WTC11 (cell line): ENCODE data around the gene NEDD4L. TPM values are rescaled to one million over a fixed set of nuclear protein-coding genes. Genes with fewer than 3 reads are reported as not detected.

ENCODE experiments used
- ATAC-seq: fragments of 200-7000 bp; cut with Tn5 transposase; 2 replicates; pipeline ENCODE4 v1.10.0; 2021; ENCODE audit warnings: mild to moderate bottlenecking, moderate library complexity
- CTCF ChIA-PET: fragments of 300-600 bp; sonication (Branson Sonifier 250); formaldehyde crosslinking; loops from one replicate; lab custom pipeline; 2021; ENCODE audit warnings: antibody characterized with exemption; lab: Charles Lee
- POLR2A ChIA-PET: fragments of 350-600 bp; sonication (Branson Sonifier 250); formaldehyde crosslinking; loops from one replicate; lab custom pipeline; 2021; ENCODE audit warnings: antibody characterized with exemption; lab: Charles Lee
- DNase-seq: peaks from one replicate; pipeline ENCODE4 v3.0.0; 2021; ENCODE audit warnings: low spot score
- H3K27ac Mint-ChIP-seq: 2 replicates; pipeline ENCODE4 v1.8.0; 2021; ENCODE audit warnings: mixed read lengths
- H3K27me3 Mint-ChIP-seq: 2 replicates; pipeline ENCODE4 v1.8.0; 2021; ENCODE audit warnings: low read depth, mild to moderate bottlenecking, moderate library complexity, mixed read lengths
- H3K36me3 Mint-ChIP-seq: 2 replicates; pipeline ENCODE4 v1.8.0; 2021; ENCODE audit warnings: mixed read lengths
- H3K4me1 Mint-ChIP-seq: 2 replicates; pipeline ENCODE4 v1.8.0; 2022; ENCODE audit warnings: mixed read lengths
- H3K4me3 Mint-ChIP-seq: 2 replicates; pipeline ENCODE4 v1.8.0; 2021; ENCODE audit warnings: mild to moderate bottlenecking, moderate library complexity, mixed read lengths
- H3K9me3 Mint-ChIP-seq: 2 replicates; pipeline ENCODE4 v1.8.0; 2021; ENCODE audit warnings: mixed read lengths
- ATF2 ChIP-seq: sonication (generic); formaldehyde crosslinking; IDR thresholded peaks from 2 replicates; pipeline ENCODE4 v1.8.1; 2022; ENCODE audit warnings: low read depth, missing genetic modification reagents, borderline replicate concordance
- E2F4 ChIP-seq: sonication (generic); formaldehyde crosslinking; IDR thresholded peaks from 2 replicates; pipeline ENCODE4 v1.8.1; 2022; ENCODE audit warnings: low read depth, mild to moderate bottlenecking, moderate library complexity, missing genetic modification reagents, borderline replicate concordance
- HMGXB4 ChIP-seq: sonication (generic); formaldehyde crosslinking; IDR thresholded peaks from 2 replicates; pipeline ENCODE4 v1.8.1; 2023; ENCODE audit warnings: mild to moderate bottlenecking, moderate library complexity, missing genetic modification reagents
- IRF2 ChIP-seq: sonication (generic); formaldehyde crosslinking; IDR thresholded peaks from 2 replicates; pipeline ENCODE4 v1.8.0; 2022; ENCODE audit warnings: low read depth, missing genetic modification reagents, borderline replicate concordance
- JAZF1 ChIP-seq: fragments of 250-450 bp; sonication (Bioruptor Pico); IDR thresholded peaks from 2 replicates; pipeline ENCODE4 v1.9.0; 2021; ENCODE audit warnings: moderate library complexity, mild to moderate bottlenecking, inconsistent platforms
- NFATC4 ChIP-seq: fragments of 250-450 bp; sonication (Bioruptor Pico); IDR thresholded peaks from 2 replicates; pipeline ENCODE4 v1.9.0; 2021; ENCODE audit warnings: mild to moderate bottlenecking
- NFE2L1 ChIP-seq: sonication (generic); formaldehyde crosslinking; IDR thresholded peaks from 2 replicates; pipeline ENCODE4 v1.8.1; 2023; ENCODE audit warnings: missing genetic modification reagents
- PRDM15 ChIP-seq: sonication (generic); formaldehyde crosslinking; IDR thresholded peaks from 2 replicates; pipeline ENCODE4 v1.8.0; 2022; ENCODE audit warnings: missing genetic modification reagents
- PRRX2 ChIP-seq: fragments of 250-450 bp; sonication (Bioruptor Pico); IDR thresholded peaks from 2 replicates; pipeline ENCODE4 v1.8.0; 2021; ENCODE audit warnings: mild to moderate bottlenecking
- SOX15 ChIP-seq: fragments of 250-450 bp; sonication (Bioruptor Pico); IDR thresholded peaks from 2 replicates; pipeline ENCODE4 v1.9.0; 2021; ENCODE audit warnings: mild to moderate bottlenecking
- ZNF121 ChIP-seq: sonication (generic); formaldehyde crosslinking; IDR thresholded peaks from 2 replicates; pipeline ENCODE4 v1.8.0; 2023; ENCODE audit warnings: missing genetic modification reagents
- ZNF263 ChIP-seq: sonication (generic); formaldehyde crosslinking; IDR thresholded peaks from 2 replicates; pipeline ENCODE4 v1.8.1; 2022; ENCODE audit warnings: low read depth, mild to moderate bottlenecking, moderate library complexity, missing genetic modification reagents
- ZNF416 ChIP-seq: fragments of 250-450 bp; sonication (Bioruptor Pico); IDR thresholded peaks from 2 replicates; pipeline ENCODE4 v1.9.0; 2021; ENCODE audit warnings: mild to moderate bottlenecking, inconsistent platforms
- ZNF423 ChIP-seq: fragments of 250-450 bp; sonication (Bioruptor Pico); IDR thresholded peaks from 2 replicates; pipeline ENCODE4 v2.1.2; 2022; ENCODE audit warnings: mild to moderate bottlenecking, moderate library complexity
- ZSCAN18 ChIP-seq: fragments of 250-450 bp; sonication (Bioruptor Pico); IDR thresholded peaks from 2 replicates; pipeline ENCODE4 v2.1.2; 2022; ENCODE audit warnings: mild to moderate bottlenecking, moderate library complexity
- total RNA-seq: library from RNA; stranded (reverse); gene quantifications from 3 replicates; pipeline ENCODE4 v1.2.3, GENCODE V29; 2021
- TF ChIP-seq, protein P1 (sequence below): sonication (generic); formaldehyde crosslinking; IDR thresholded peaks from 2 replicates; pipeline ENCODE4 v1.8.1; 2023; ENCODE audit warnings: mild to moderate bottlenecking, missing genetic modification reagents, moderate library complexity
- TF ChIP-seq, protein P2 (sequence below): sonication (generic); formaldehyde crosslinking; conservative IDR thresholded peaks from 2 replicates; pipeline ENCODE4 v1.8.1; 2023; ENCODE audit warnings: mild to moderate bottlenecking, low read depth, missing genetic modification reagents, moderate library complexity
- TF ChIP-seq, protein P3 (sequence below): fragments of 200-600 bp; IDR thresholded peaks from 2 replicates; pipeline ENCODE4 v1.8.0; 2022; ENCODE audit warnings: antibody characterized with exemption

The NEDD4L gene
- total RNA-seq, 1 experiment from 2014 or later: 88.0 TPM

GRCh38 chr18:58157237-58157636 lies 113.2 kb downstream of the NEDD4L start:
- Mint-ChIP-seq H3K27ac (no peak overlapping the region), H3K36me3 (no peaks in the 10 kb centered on the region), H3K4me1 (peaks cover 23% of the 10 kb centered on the region), H3K27me3 (no peaks in the 10 kb centered on the region), H3K4me3 (no peak overlapping the region), H3K9me3 (no peaks in the 10 kb centered on the region)
- CTCF ChIA-PET: no interaction called here
- ATAC-seq (no peak), DNase-seq (no peak)
- POLR2A ChIA-PET: no interaction called here
- no peak for TF ChIP-seq NFATC4 (CRISPR knock-in tag)

DNA sequence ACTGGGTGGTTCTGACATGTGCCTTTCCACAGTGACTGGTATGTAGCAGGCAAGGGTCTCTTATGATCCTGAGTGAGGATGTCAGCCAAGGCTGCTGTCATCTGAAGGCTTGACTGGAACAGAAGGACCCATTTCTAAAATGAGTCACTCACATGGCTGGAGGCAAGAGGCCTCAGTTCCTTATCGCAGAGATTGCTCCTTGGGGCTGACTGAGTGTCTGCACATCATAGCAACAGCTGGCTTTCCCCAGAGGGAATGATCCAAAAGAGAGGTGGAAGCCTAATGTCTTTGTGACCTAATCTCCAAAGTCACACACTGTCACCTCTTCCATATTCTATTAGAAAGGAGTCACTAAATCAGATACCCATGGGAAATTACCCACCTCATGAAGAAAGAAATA lies 114.0 kb downstream of the NEDD4L start:
- peaks cover 23% of the 10 kb centered on the region for H3K4me1 Mint-ChIP-seq
- H3K9me3 Mint-ChIP-seq: no peaks in the 10 kb centered on the region
- H3K27ac Mint-ChIP-seq: no peak overlapping the region
- DNase-seq: no peak
- CTCF ChIA-PET: no interaction called here
- TF ChIP-seq SOX15 (CRISPR knock-in tag) (no peak), ZNF416 (CRISPR knock-in tag) (no peak), JAZF1 (no peak), ZNF263 (CRISPR knock-in tag) (no peak), HMGXB4 (CRISPR knock-in tag) (no peak), NFE2L1 (CRISPR knock-in tag) (no peak), E2F4 (no peak), ZNF423 (no peak), IRF2 (CRISPR knock-in tag) (no peak), ZNF121 (no peak), ZSCAN18 (CRISPR knock-in tag) (no peak)
- TF ChIP-seq, protein P1, sequence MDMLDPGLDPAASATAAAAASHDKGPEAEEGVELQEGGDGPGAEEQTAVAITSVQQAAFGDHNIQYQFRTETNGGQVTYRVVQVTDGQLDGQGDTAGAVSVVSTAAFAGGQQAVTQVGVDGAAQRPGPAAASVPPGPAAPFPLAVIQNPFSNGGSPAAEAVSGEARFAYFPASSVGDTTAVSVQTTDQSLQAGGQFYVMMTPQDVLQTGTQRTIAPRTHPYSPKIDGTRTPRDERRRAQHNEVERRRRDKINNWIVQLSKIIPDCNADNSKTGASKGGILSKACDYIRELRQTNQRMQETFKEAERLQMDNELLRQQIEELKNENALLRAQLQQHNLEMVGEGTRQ (CRISPR knock-in tag): no peak
- TF ChIP-seq, protein P2, sequence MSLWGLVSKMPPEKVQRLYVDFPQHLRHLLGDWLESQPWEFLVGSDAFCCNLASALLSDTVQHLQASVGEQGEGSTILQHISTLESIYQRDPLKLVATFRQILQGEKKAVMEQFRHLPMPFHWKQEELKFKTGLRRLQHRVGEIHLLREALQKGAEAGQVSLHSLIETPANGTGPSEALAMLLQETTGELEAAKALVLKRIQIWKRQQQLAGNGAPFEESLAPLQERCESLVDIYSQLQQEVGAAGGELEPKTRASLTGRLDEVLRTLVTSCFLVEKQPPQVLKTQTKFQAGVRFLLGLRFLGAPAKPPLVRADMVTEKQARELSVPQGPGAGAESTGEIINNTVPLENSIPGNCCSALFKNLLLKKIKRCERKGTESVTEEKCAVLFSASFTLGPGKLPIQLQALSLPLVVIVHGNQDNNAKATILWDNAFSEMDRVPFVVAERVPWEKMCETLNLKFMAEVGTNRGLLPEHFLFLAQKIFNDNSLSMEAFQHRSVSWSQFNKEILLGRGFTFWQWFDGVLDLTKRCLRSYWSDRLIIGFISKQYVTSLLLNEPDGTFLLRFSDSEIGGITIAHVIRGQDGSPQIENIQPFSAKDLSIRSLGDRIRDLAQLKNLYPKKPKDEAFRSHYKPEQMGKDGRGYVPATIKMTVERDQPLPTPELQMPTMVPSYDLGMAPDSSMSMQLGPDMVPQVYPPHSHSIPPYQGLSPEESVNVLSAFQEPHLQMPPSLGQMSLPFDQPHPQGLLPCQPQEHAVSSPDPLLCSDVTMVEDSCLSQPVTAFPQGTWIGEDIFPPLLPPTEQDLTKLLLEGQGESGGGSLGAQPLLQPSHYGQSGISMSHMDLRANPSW (CRISPR knock-in tag): no peak
- no peak for ATAC-seq
- no peaks in the 10 kb centered on the region for H3K27me3 Mint-ChIP-seq
- no peaks in the 10 kb centered on the region for H3K36me3 Mint-ChIP-seq
- POLR2A ChIA-PET: no interaction called here
- H3K4me3 Mint-ChIP-seq: no peak overlapping the region

DNA sequence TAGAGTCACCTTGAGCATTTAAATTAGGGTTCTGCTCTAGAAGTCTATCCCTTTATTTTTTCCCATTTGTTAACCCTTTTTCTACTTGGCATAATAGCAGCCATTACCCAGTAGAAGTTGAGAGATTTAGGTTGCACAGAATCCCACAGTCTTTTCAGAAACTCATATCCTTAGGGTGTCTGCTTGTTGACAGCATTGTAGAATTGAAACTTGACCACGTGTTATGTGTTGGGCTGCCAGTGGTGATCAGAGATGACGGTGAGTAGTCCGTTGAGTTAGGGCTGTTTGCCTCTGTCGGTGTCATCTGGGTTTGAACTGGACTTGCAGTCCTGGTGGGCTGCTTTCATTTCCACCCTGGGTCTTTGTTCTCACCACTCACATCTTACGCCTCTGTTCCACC lies 114.4 kb downstream of the NEDD4L start:
- DNase-seq (no peak), ATAC-seq (no peak)
- POLR2A ChIA-PET: no interaction called here
- CTCF ChIA-PET: no interaction called here
- no peaks in the 10 kb centered on the region for H3K9me3 Mint-ChIP-seq
- no peak overlapping the region for H3K27ac Mint-ChIP-seq
- H3K4me1 Mint-ChIP-seq: peaks cover 23% of the 10 kb centered on the region
- no peaks in the 10 kb centered on the region for H3K36me3 Mint-ChIP-seq
- no peak overlapping the region for H3K4me3 Mint-ChIP-seq
- no peaks in the 10 kb centered on the region for H3K27me3 Mint-ChIP-seq
- no peak for TF ChIP-seq ATF2 (CRISPR knock-in tag)
- TF ChIP-seq PRRX2 (CRISPR knock-in tag): no peak
- no peak for TF ChIP-seq PRDM15 (CRISPR knock-in tag)
- TF ChIP-seq, protein P3, sequence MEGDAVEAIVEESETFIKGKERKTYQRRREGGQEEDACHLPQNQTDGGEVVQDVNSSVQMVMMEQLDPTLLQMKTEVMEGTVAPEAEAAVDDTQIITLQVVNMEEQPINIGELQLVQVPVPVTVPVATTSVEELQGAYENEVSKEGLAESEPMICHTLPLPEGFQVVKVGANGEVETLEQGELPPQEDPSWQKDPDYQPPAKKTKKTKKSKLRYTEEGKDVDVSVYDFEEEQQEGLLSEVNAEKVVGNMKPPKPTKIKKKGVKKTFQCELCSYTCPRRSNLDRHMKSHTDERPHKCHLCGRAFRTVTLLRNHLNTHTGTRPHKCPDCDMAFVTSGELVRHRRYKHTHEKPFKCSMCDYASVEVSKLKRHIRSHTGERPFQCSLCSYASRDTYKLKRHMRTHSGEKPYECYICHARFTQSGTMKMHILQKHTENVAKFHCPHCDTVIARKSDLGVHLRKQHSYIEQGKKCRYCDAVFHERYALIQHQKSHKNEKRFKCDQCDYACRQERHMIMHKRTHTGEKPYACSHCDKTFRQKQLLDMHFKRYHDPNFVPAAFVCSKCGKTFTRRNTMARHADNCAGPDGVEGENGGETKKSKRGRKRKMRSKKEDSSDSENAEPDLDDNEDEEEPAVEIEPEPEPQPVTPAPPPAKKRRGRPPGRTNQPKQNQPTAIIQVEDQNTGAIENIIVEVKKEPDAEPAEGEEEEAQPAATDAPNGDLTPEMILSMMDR: no peak
